ENCODE data around the gene VSX2.

Gene VSX2

DNA sequence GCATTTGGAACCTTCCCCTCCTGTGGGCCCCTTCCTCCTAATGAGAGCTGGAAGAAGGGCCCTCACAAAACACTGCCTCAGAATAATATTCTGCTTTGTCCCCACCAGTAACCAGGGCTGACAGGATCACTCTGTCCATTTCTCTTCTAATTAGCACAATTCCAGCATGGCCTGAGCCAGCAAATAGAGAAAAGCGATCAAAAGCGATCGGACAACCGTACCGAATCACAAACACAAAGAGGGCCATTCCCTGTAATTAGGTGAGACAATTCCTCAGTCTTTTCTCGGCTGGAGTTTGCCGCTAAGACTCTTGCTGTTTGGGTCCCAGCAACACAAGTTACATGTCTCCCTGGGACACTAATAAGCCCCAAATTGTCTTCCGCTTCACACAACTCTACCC is 35.6 kb upstream of the VSX2 start:
- no peak for DNase-seq (ENCODE audit: low read depth)
- H3K4me3 ChIP-seq (ENCODE audit: control insufficient read depth, low read depth, low read length) = no peak overlapping the region
- TF ChIP-seq, protein P1, sequence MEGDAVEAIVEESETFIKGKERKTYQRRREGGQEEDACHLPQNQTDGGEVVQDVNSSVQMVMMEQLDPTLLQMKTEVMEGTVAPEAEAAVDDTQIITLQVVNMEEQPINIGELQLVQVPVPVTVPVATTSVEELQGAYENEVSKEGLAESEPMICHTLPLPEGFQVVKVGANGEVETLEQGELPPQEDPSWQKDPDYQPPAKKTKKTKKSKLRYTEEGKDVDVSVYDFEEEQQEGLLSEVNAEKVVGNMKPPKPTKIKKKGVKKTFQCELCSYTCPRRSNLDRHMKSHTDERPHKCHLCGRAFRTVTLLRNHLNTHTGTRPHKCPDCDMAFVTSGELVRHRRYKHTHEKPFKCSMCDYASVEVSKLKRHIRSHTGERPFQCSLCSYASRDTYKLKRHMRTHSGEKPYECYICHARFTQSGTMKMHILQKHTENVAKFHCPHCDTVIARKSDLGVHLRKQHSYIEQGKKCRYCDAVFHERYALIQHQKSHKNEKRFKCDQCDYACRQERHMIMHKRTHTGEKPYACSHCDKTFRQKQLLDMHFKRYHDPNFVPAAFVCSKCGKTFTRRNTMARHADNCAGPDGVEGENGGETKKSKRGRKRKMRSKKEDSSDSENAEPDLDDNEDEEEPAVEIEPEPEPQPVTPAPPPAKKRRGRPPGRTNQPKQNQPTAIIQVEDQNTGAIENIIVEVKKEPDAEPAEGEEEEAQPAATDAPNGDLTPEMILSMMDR (IDR thresholded peaks at IDR 0.05; ENCODE audit: control insufficient read depth, insufficient read depth, low read depth, low read length, missing control alignments) = no peak

DNA sequence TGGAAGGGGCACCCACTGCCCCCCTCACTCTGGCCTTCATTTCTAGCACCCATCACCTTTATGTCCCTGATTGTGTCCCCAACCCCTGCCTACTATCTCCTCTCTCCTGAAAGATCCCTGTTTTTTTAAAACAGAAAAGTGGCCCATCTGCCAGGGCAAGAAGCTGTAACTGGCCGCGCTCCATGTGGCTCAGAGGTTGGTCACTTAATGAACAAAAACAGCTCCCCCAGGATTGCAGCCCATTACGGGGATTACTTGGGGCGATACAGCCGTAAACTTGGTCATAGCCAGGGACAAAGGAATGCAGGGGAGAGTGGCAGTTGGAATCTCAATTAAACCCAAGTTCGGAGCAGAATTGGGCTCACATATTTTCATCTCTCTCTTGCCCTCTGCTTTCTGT is 34.8 kb upstream of the VSX2 start:
- H3K4me3 ChIP-seq (ENCODE audit: control insufficient read depth, low read depth, low read length) = no peak overlapping the region
- no peak for DNase-seq (ENCODE audit: low read depth)
- TF ChIP-seq, protein P1 (IDR thresholded peaks at IDR 0.05; ENCODE audit: control insufficient read depth, insufficient read depth, low read depth, low read length, missing control alignments) = no peak

DNA sequence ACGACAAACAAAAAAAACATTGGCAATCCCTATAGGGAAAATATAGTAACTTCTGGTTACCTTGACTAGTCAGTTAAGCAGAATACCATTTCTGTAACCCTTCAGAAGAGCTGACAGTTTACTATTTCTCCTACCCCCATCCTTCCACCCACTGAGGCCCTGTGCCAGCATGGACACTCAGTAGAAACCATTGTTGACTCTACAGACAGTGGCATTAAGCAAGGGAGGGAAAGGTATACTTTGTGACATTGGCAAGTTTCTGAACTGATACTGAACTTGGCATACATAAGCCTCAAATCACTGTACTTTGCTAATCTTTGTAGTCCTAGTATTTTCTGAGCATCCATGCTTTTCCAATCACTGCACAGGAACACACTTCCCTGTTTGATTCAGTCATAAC is 33.4 kb upstream of the VSX2 start:
- TF ChIP-seq, protein P1 (IDR thresholded peaks at IDR 0.05; ENCODE audit: control insufficient read depth, insufficient read depth, low read depth, low read length, missing control alignments) = no peak
- no peak for DNase-seq (ENCODE audit: low read depth)
- no peak overlapping the region for H3K4me3 ChIP-seq (ENCODE audit: control insufficient read depth, low read depth, low read length)

DNA sequence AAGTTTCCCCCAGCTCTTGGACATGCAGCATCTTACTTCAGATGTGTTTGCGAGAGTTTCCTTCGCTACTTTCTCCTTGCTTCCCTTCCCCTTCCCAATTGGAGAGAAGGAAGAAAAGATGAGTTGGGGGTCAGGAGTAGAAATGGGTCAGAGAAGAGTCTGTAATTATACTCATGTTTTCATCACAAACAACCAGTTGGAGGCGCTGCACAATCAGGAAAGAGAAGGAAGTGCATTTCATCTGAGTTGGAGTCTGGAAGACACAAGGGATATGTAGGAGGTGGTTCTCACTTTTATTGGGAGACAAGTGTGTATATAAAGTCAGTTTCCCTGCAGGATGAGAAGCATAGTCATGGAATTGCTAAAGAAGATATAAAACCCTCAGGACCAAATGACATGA is 31.3 kb upstream of the VSX2 start:
- no peak overlapping the region for H3K4me3 ChIP-seq (ENCODE audit: control insufficient read depth, low read depth, low read length)
- DNase-seq (ENCODE audit: low read depth) = no peak
- TF ChIP-seq, protein P1 (IDR thresholded peaks at IDR 0.05; ENCODE audit: control insufficient read depth, insufficient read depth, low read depth, low read length, missing control alignments) = no peak

DNA sequence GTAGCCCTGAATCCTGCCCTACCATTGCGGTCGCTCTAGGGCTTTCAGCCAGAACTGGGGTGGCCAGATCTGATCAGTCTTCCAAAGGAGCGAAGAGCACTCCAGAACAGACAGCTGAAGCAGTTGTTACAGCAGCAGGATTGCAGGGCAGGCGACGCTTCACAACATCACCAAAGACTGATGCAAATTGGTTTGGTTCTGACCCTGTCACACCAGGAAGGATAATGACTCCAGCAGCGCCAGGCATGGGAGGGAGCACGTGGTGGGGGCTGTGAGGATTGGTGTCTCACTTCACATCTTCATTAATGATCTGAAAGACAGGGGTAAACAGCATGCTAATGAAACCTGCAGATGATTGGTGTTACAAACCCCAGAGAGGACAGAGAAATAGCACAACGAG is 30.6 kb upstream of the VSX2 start:
- no peak overlapping the region for H3K4me3 ChIP-seq (ENCODE audit: control insufficient read depth, low read depth, low read length)
- no peak for DNase-seq (ENCODE audit: low read depth)
- TF ChIP-seq, protein P1 (IDR thresholded peaks at IDR 0.05; ENCODE audit: control insufficient read depth, insufficient read depth, low read depth, low read length, missing control alignments) = no peak

DNA sequence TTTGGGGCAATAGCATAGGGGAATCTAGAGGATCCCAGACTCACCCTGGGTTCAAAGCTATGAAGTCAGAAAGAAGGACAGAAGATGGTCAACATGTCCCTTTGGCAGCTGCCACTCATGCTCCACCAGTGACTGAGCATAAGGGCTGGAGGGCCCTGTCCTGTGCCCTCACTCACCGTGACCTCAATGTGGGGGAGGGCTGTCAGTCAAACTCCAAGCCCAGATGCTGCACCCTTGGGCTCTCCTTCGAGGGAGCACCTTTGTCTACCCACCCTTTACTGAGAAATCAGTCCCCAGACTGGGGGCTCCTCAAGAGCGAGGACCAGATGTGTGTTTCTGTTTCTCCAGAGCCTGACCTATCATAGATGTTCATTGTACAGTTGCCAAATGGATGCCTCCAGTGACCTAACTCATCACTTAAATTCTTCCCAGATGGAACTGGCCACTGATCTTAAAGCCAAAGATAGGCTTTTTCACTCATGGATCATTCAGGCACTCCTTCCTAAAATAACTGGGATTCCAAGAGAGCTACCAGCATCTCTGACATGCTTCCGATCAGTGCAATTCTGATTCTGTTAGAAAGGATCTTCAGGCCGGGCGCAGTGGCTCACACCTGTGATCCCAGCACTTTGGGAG is 27.2 kb upstream of the VSX2 start:
- no peak for DNase-seq (ENCODE audit: low read depth)
- H3K4me3 ChIP-seq (ENCODE audit: control insufficient read depth, low read depth, low read length) = no peak overlapping the region
- TF ChIP-seq, protein P1 (IDR thresholded peaks at IDR 0.05; ENCODE audit: control insufficient read depth, insufficient read depth, low read depth, low read length, missing control alignments) = no peak
